K562 (cell line): ENCODE data around the gene SLC35E3. TPM values are rescaled to one million over a fixed set of nuclear protein-coding genes. Genes with fewer than 3 reads are reported as not detected.

Experiments
- CBX1 ChIP-seq: sonication (generic); IDR thresholded peaks from 2 replicates; pipeline ENCODE4 v1.6.1; 2016; ENCODE audit warnings: antibody characterized with exemption, low read depth, mild to moderate bottlenecking
- CHD2 ChIP-seq: IDR thresholded peaks from 2 replicates; pipeline ENCODE4 v1.6.1; 2011; ENCODE audit warnings: low read depth, low read length
- DMBX1 ChIP-seq: fragments of 250-450 bp; sonication (Bioruptor Pico); IDR thresholded peaks from 2 replicates; pipeline ENCODE4 v1.8.0; 2022; ENCODE audit warnings: inconsistent platforms, mild to moderate bottlenecking, moderate library complexity, borderline replicate concordance
- FUS ChIP-seq: fragments of 200-400 bp; formaldehyde crosslinking; optimal IDR thresholded peaks from 2 replicates; pipeline ENCODE3; 2017; ENCODE audit warnings: low read depth, low read length
- GTF2E2 ChIP-seq: fragments of 200-800 bp; sonication (Bioruptor generic); IDR thresholded peaks from 2 replicates; pipeline ENCODE4 v1.6.1; 2016; ENCODE audit warnings: missing genetic modification characterization, missing compliant biosample characterization
- HDGF ChIP-seq: fragments of 450-650 bp; IDR thresholded peaks from 2 replicates; pipeline ENCODE4 v1.6.1; 2016
- HEY1 ChIP-seq: fragments of 250-450 bp; sonication (Bioruptor Pico); IDR thresholded peaks from 2 replicates; pipeline ENCODE4 v1.5.0; 2020; ENCODE audit warnings: mild to moderate bottlenecking, moderate library complexity, borderline replicate concordance
- HNRNPK ChIP-seq: fragments of 200-400 bp; formaldehyde crosslinking; IDR thresholded peaks from one replicate; pipeline ENCODE4 v1.6.1; 2018; ENCODE audit warnings: mild to moderate bottlenecking, low read depth, low read length; ENCODE audit not compliant: poor library complexity, severe bottlenecking
- RFX5 ChIP-seq: IDR thresholded peaks from 2 replicates; pipeline ENCODE4 v1.6.1; 2011; ENCODE audit warnings: low read depth, mild to moderate bottlenecking, improper control_type of control experiment, low read length
- SMARCC2 ChIP-seq: fragments of 450-650 bp; IDR thresholded peaks from 2 replicates; pipeline ENCODE4 v1.6.1; 2017; ENCODE audit warnings: antibody characterized with exemption, moderate library complexity, mild to moderate bottlenecking, low read depth
- TAF15 ChIP-seq: fragments of 200-400 bp; formaldehyde crosslinking; IDR thresholded peaks from 2 replicates; pipeline ENCODE4 v1.6.1; 2017; ENCODE audit warnings: mild to moderate bottlenecking, low read depth, low read length, moderate library complexity
- TCFL5 ChIP-seq: fragments of 250-450 bp; sonication (Bioruptor Pico); conservative IDR thresholded peaks from 2 replicates; pipeline ENCODE4 v1.6.1; 2021; ENCODE audit warnings: mild to moderate bottlenecking, moderate library complexity, matching md5 sums
- THRAP3 ChIP-seq: fragments of 450-650 bp; IDR thresholded peaks from 2 replicates; pipeline ENCODE4 v1.6.1; 2016; ENCODE audit warnings: mild to moderate bottlenecking, inconsistent platforms, borderline replicate concordance
- ZNF224 ChIP-seq: sonication (generic); formaldehyde crosslinking; IDR thresholded peaks from 2 replicates; pipeline ENCODE4 v1.8.0; 2022; ENCODE audit warnings: mild to moderate bottlenecking, missing genetic modification reagents
- ZNF586 ChIP-seq: fragments of 450-650 bp; formaldehyde crosslinking; conservative IDR thresholded peaks from 2 replicates; pipeline ENCODE4 v1.4.0; 2020; ENCODE audit warnings: mild to moderate bottlenecking, moderate library complexity
- polyA plus RNA-seq, 8 experiments: library from polyadenylated mRNA; depleted of rRNA in 4 of 8; stranded (reverse) in 5 of 8; unstranded in 3 of 8; fragments of >200 nt; fragmentation: Nextera tagmentation in 2 of 8; fragmentation: Illumina TruSeq in 1 of 8; extraction: Ambion mirVana in 2 of 8; extraction: Trizol in 1 of 8; gene quantifications; 2 replicates each; pipeline versions ENCODE4 v1.2.1 to v1.2.3, GENCODE V29; 2011 to 2014; ENCODE audit warnings: inconsistent platforms in 1 of 8, missing spikeins in 1 of 8
- total RNA-seq, 7 experiments: library from RNA; depleted of rRNA in 6 of 7; stranded (reverse); fragments of >200 nt in 6 of 7; fragmentation: Illumina TruSeq in 2 of 7; extraction: Trizol in 2 of 7; gene quantifications; 2 replicates each; pipeline versions ENCODE4 v1.2.1 to v1.2.3, GENCODE V29; 2011 to 2021; ENCODE audit warnings: low replicate concordance in 1 of 7
- TF ChIP-seq, protein P1 (sequence below): sonication (generic); formaldehyde crosslinking; IDR thresholded peaks from 2 replicates; pipeline ENCODE4 v1.8.1; 2023; ENCODE audit warnings: missing genetic modification reagents, mild to moderate bottlenecking, borderline replicate concordance
- TF ChIP-seq, protein P2 (sequence below), 3 experiments: fragments of 200-800 bp in 1 of 3; fragments of 250-450 bp in 1 of 3; fragments of 450-650 bp in 1 of 3; sonication (Bioruptor Pico) in 1 of 3; sonication (Bioruptor generic) in 1 of 3; formaldehyde crosslinking in 1 of 3; IDR thresholded peaks; 2 replicates each; pipeline versions ENCODE4 v1.6.1 to v1.8.0; 2016 to 2022; ENCODE audit warnings: mild to moderate bottlenecking in 2 of 3, missing genetic modification characterization in 2 of 3, missing compliant biosample characterization in 1 of 3, moderate library complexity in 1 of 3

Gene SLC35E3
- total and polyA plus RNA-seq, 9 of the 15 experiments (the other 6 are each of a cell fraction or from before 2014, with no cell fraction given), result 1.2 to 5.9 (median 3.8) TPM

DNA sequence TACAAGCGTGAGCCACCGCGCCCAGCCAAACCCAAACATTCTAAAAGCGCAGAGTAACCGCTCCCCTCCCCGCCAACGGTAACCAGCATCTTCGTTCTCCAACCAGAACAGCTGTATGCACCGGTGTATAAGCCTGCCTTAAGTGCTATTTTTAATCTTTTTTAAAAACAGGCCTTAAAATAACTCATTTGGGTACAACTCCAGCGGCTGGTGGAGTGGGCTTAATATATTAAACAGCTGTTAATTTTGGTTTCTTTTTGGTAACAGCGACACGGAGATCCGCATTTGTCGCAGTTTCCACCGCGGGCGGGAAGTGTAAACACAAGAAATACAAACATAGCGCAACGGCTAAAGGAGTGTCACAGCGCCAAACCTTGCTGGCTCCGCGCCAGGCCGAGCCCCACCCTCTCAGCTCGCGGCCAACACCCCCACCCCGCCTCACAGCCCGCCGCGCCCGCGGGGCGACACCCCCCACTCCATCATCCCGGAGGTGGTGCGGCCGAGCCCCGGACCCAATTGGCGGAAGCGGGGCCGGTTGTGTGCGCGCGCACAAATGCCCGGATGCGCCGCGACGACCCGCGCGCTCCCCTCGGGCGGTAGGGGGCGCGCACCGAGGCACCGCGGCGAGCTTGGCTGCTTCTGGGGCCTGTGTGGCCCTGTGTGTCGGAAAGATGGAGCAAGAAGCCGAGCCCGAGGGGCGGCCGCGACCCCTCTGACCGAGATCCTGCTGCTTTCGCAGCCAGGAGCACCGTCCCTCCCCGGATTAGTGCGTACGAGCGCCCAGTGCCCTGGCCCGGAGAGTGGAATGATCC, 61.8 kb downstream of the SLC35E3 start, which contains the start of gene MDM2 (continued):
- TF ChIP-seq, protein P1, sequence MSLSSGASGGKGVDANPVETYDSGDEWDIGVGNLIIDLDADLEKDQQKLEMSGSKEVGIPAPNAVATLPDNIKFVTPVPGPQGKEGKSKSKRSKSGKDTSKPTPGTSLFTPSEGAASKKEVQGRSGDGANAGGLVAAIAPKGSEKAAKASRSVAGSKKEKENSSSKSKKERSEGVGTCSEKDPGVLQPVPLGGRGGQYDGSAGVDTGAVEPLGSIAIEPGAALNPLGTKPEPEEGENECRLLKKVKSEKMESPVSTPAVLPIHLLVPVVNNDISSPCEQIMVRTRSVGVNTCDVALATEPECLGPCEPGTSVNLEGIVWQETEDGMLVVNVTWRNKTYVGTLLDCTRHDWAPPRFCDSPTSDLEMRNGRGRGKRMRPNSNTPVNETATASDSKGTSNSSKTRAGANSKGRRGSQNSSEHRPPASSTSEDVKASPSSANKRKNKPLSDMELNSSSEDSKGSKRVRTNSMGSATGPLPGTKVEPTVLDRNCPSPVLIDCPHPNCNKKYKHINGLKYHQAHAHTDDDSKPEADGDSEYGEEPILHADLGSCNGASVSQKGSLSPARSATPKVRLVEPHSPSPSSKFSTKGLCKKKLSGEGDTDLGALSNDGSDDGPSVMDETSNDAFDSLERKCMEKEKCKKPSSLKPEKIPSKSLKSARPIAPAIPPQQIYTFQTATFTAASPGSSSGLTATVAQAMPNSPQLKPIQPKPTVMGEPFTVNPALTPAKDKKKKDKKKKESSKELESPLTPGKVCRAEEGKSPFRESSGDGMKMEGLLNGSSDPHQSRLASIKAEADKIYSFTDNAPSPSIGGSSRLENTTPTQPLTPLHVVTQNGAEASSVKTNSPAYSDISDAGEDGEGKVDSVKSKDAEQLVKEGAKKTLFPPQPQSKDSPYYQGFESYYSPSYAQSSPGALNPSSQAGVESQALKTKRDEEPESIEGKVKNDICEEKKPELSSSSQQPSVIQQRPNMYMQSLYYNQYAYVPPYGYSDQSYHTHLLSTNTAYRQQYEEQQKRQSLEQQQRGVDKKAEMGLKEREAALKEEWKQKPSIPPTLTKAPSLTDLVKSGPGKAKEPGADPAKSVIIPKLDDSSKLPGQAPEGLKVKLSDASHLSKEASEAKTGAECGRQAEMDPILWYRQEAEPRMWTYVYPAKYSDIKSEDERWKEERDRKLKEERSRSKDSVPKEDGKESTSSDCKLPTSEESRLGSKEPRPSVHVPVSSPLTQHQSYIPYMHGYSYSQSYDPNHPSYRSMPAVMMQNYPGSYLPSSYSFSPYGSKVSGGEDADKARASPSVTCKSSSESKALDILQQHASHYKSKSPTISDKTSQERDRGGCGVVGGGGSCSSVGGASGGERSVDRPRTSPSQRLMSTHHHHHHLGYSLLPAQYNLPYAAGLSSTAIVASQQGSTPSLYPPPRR (CRISPR knock-in tag), result no peak
- TF ChIP-seq RFX5 (no peak), TCFL5 (CRISPR knock-in tag) (no peak), CBX1 (peak; percentile 58; the same call in 1 of the 2 replicates), ZNF586 (CRISPR knock-in tag) (no peak), DMBX1 (peak; percentile 72), THRAP3 (no peak), HNRNPK (no peak), TAF15 (peak; percentile 66; the same call in 1 of the 2 replicates), HDGF (no peak), CHD2 (0 out of 2 replicates have a peak, but pooled peaks have one; percentile 22), FUS (no peak), ZNF224 (CRISPR knock-in tag) (no peak), SMARCC2 (0 out of 2 replicates have a peak, but pooled peaks have one; percentile 27), HEY1 (no peak), GTF2E2 (peak; percentile 39; the same call in 1 of the 2 replicates)
- TF ChIP-seq, protein P2, sequence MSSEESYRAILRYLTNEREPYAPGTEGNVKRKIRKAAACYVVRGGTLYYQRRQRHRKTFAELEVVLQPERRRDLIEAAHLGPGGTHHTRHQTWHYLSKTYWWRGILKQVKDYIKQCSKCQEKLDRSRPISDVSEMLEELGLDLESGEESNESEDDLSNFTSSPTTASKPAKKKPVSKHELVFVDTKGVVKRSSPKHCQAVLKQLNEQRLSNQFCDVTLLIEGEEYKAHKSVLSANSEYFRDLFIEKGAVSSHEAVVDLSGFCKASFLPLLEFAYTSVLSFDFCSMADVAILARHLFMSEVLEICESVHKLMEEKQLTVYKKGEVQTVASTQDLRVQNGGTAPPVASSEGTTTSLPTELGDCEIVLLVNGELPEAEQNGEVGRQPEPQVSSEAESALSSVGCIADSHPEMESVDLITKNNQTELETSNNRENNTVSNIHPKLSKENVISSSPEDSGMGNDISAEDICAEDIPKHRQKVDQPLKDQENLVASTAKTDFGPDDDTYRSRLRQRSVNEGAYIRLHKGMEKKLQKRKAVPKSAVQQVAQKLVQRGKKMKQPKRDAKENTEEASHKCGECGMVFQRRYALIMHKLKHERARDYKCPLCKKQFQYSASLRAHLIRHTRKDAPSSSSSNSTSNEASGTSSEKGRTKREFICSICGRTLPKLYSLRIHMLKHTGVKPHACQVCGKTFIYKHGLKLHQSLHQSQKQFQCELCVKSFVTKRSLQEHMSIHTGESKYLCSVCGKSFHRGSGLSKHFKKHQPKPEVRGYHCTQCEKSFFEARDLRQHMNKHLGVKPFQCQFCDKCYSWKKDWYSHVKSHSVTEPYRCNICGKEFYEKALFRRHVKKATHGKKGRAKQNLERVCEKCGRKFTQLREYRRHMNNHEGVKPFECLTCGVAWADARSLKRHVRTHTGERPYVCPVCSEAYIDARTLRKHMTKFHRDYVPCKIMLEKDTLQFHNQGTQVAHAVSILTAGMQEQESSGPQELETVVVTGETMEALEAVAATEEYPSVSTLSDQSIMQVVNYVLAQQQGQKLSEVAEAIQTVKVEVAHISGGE (CRISPR knock-in tag; IDR thresholded peaks at IDR 0.05), result peak in 2 of 3 experiments; percentile 41 to 89; a peak in 3 of 6 replicates
